Measurements from ENCODE around the gene IL1RL1.

IL1RL1 gene

GRCh38 chr2:102396012-102396411, 84.6 kb downstream of the IL1RL1 start:
- Histone ChIP-seq H3K23ac (ENCODE audit: low read length) (no peak overlapping the region), H2BK12ac (ENCODE audit: low read length) (no peak overlapping the region), H3K14ac (ENCODE audit: low read length) (no peak overlapping the region), H3K9me3 (ENCODE audit: insufficient read depth, low read depth, low read length) (no peaks in the 10 kb centered on the region), H3K9ac (ENCODE audit: low read length) (no peak overlapping the region), H4K91ac (ENCODE audit: low read depth, low read length) (no peak overlapping the region), H3K18ac (ENCODE audit: low read length) (no peak overlapping the region), H3K36me3 (ENCODE audit: control insufficient read depth in 1 of 2, insufficient read depth in 2 of 2, low read length in 2 of 2) (no peaks in the 10 kb centered on the region), H3K4me3 (ENCODE audit: low read depth, low read length) (no peak overlapping the region), H4K8ac (ENCODE audit: low read depth, low read length) (no peak overlapping the region), H4K12ac (ENCODE audit: low read depth, low read length) (no peak overlapping the region), H3K27me3 (ENCODE audit: insufficient read depth, low read length) (no peaks in the 10 kb centered on the region), H3K4me1 (ENCODE audit: control insufficient read depth in 1 of 2, insufficient read depth in 2 of 2, low read length in 2 of 2) (no peaks in the 10 kb centered on the region), H3K4ac (ENCODE audit: low read depth, low read length) (no peak overlapping the region), H3K4me2 (ENCODE audit: low read length) (no peak overlapping the region), H2AK5ac (ENCODE audit: low read length) (no peak overlapping the region), H2BK5ac (ENCODE audit: low read depth, low read length, poor library complexity) (no peak overlapping the region), H3K79me1 (ENCODE audit: low read length) (no peaks in the 10 kb centered on the region), H3K79me2 (ENCODE audit: control insufficient read depth, insufficient read depth, low read length, poor library complexity) (no peaks in the 10 kb centered on the region), H3K27ac (ENCODE audit: low read depth, low read length) (no peak overlapping the region), H2BK120ac (ENCODE audit: insufficient read depth, low read length, poor library complexity) (no peak overlapping the region), H2AFZ (ENCODE audit: insufficient read depth, low read length, poor library complexity) (no peak overlapping the region)
- no peak for DNase-seq
- WGBS (ENCODE audit: extremely low coverage, insufficient coverage, insufficient read length): no CpG with 5 or more reads among the region's 2 CpGs

GRCh38 chr2:102397209-102397608, 85.8 kb downstream of the IL1RL1 start:
- Histone ChIP-seq H3K79me2 (ENCODE audit: control insufficient read depth, insufficient read depth, low read length, poor library complexity) (no peaks in the 10 kb centered on the region), H3K36me3 (ENCODE audit: control insufficient read depth in 1 of 2, insufficient read depth in 2 of 2, low read length in 2 of 2) (no peaks in the 10 kb centered on the region), H3K4me1 (ENCODE audit: control insufficient read depth in 1 of 2, insufficient read depth in 2 of 2, low read length in 2 of 2) (no peaks in the 10 kb centered on the region), H3K27me3 (ENCODE audit: insufficient read depth, low read length) (no peaks in the 10 kb centered on the region), H2AK5ac (ENCODE audit: low read length) (no peak overlapping the region), H3K4me2 (ENCODE audit: low read length) (no peak overlapping the region), H3K4me3 (ENCODE audit: low read depth, low read length) (no peak overlapping the region), H2BK5ac (ENCODE audit: low read depth, low read length, poor library complexity) (no peak overlapping the region), H3K18ac (ENCODE audit: low read length) (no peak overlapping the region), H3K14ac (ENCODE audit: low read length) (no peak overlapping the region), H3K79me1 (ENCODE audit: low read length) (no peaks in the 10 kb centered on the region), H4K12ac (ENCODE audit: low read depth, low read length) (no peak overlapping the region), H2AFZ (ENCODE audit: insufficient read depth, low read length, poor library complexity) (no peak overlapping the region), H3K9ac (ENCODE audit: low read length) (no peak overlapping the region), H4K8ac (ENCODE audit: low read depth, low read length) (no peak overlapping the region), H4K91ac (ENCODE audit: low read depth, low read length) (no peak overlapping the region), H3K23ac (ENCODE audit: low read length) (no peak overlapping the region), H3K9me3 (ENCODE audit: insufficient read depth, low read depth, low read length) (no peaks in the 10 kb centered on the region), H2BK120ac (ENCODE audit: insufficient read depth, low read length, poor library complexity) (no peak overlapping the region), H3K4ac (ENCODE audit: low read depth, low read length) (no peak overlapping the region), H2BK12ac (ENCODE audit: low read length) (no peak overlapping the region), H3K27ac (ENCODE audit: low read depth, low read length) (no peak overlapping the region)
- no CpG with 5 or more reads among the region's 6 CpGs for WGBS (ENCODE audit: extremely low coverage, insufficient coverage, insufficient read length)
- no peak for DNase-seq

GRCh38 chr2:102399499-102400141, 88.3 kb downstream of the IL1RL1 start:
- Histone ChIP-seq H3K4me3 (ENCODE audit: low read depth, low read length) (no peak overlapping the region), H3K23ac (ENCODE audit: low read length) (no peak overlapping the region), H3K18ac (ENCODE audit: low read length) (no peak overlapping the region), H2AFZ (ENCODE audit: insufficient read depth, low read length, poor library complexity) (no peak overlapping the region), H2BK12ac (ENCODE audit: low read length) (no peak overlapping the region), H3K36me3 (ENCODE audit: control insufficient read depth in 1 of 2, insufficient read depth in 2 of 2, low read length in 2 of 2) (no peaks in the 10 kb centered on the region), H3K9ac (ENCODE audit: low read length) (no peak overlapping the region), H2AK5ac (ENCODE audit: low read length) (no peak overlapping the region), H4K8ac (ENCODE audit: low read depth, low read length) (no peak overlapping the region), H3K9me3 (ENCODE audit: insufficient read depth, low read depth, low read length) (no peaks in the 10 kb centered on the region), H3K79me1 (ENCODE audit: low read length) (no peaks in the 10 kb centered on the region), H3K27me3 (ENCODE audit: insufficient read depth, low read length) (no peaks in the 10 kb centered on the region), H3K4me1 (ENCODE audit: control insufficient read depth in 1 of 2, insufficient read depth in 2 of 2, low read length in 2 of 2) (no peaks in the 10 kb centered on the region), H3K79me2 (ENCODE audit: control insufficient read depth, insufficient read depth, low read length, poor library complexity) (no peaks in the 10 kb centered on the region), H2BK5ac (ENCODE audit: low read depth, low read length, poor library complexity) (no peak overlapping the region), H4K91ac (ENCODE audit: low read depth, low read length) (no peak overlapping the region), H3K14ac (ENCODE audit: low read length) (no peak overlapping the region), H2BK120ac (ENCODE audit: insufficient read depth, low read length, poor library complexity) (no peak overlapping the region), H3K4me2 (ENCODE audit: low read length) (no peak overlapping the region), H4K12ac (ENCODE audit: low read depth, low read length) (no peak overlapping the region), H3K27ac (ENCODE audit: low read depth, low read length) (no peak overlapping the region), H3K4ac (ENCODE audit: low read depth, low read length) (no peak overlapping the region)
- DNase-seq: no peak
- no CpG with 5 or more reads among the region's 7 CpGs for WGBS (ENCODE audit: extremely low coverage, insufficient coverage, insufficient read length)

GRCh38 chr2:102401456-102401855, 90.1 kb downstream of the IL1RL1 start:
- no peaks in the 10 kb centered on the region for H3K9me3 ChIP-seq (ENCODE audit: insufficient read depth, low read depth, low read length)
- H3K4me1 ChIP-seq (ENCODE audit: control insufficient read depth in 1 of 2, insufficient read depth in 2 of 2, low read length in 2 of 2): no peaks in the 10 kb centered on the region
- no peak overlapping the region for H2AK5ac ChIP-seq (ENCODE audit: low read length)
- H4K91ac ChIP-seq (ENCODE audit: low read depth, low read length): no peak overlapping the region
- no peaks in the 10 kb centered on the region for H3K79me1 ChIP-seq (ENCODE audit: low read length)
- H3K23ac ChIP-seq (ENCODE audit: low read length): no peak overlapping the region
- no peak overlapping the region for H2BK5ac ChIP-seq (ENCODE audit: low read depth, low read length, poor library complexity)
- DNase-seq: no peak
- no peak overlapping the region for H4K12ac ChIP-seq (ENCODE audit: low read depth, low read length)
- no peak overlapping the region for H2BK120ac ChIP-seq (ENCODE audit: insufficient read depth, low read length, poor library complexity)
- no peak overlapping the region for H2AFZ ChIP-seq (ENCODE audit: insufficient read depth, low read length, poor library complexity)
- H3K9ac ChIP-seq (ENCODE audit: low read length): no peak overlapping the region
- H3K4me3 ChIP-seq (ENCODE audit: low read depth, low read length): no peak overlapping the region
- no peak overlapping the region for H3K14ac ChIP-seq (ENCODE audit: low read length)
- no peak overlapping the region for H3K4me2 ChIP-seq (ENCODE audit: low read length)
- no peak overlapping the region for H3K4ac ChIP-seq (ENCODE audit: low read depth, low read length)
- H4K8ac ChIP-seq (ENCODE audit: low read depth, low read length): no peak overlapping the region
- no peaks in the 10 kb centered on the region for H3K79me2 ChIP-seq (ENCODE audit: control insufficient read depth, insufficient read depth, low read length, poor library complexity)
- no peaks in the 10 kb centered on the region for H3K27me3 ChIP-seq (ENCODE audit: insufficient read depth, low read length)
- H3K36me3 ChIP-seq (ENCODE audit: control insufficient read depth in 1 of 2, insufficient read depth in 2 of 2, low read length in 2 of 2): no peaks in the 10 kb centered on the region
- H3K27ac ChIP-seq (ENCODE audit: low read depth, low read length): no peak overlapping the region
- no peak overlapping the region for H3K18ac ChIP-seq (ENCODE audit: low read length)
- H2BK12ac ChIP-seq (ENCODE audit: low read length): no peak overlapping the region

All from trophoblast cell (in vitro differentiated cells and primary cell).